Measurements from ENCODE around the gene BDH1. TPM values are rescaled to one million over a fixed set of nuclear protein-coding genes. Genes with fewer than 3 reads are reported as not detected.

Gene BDH1
- total RNA-seq, 5 donors from 2014 or later (not counting 1 experiment from before 2014, with no cell fraction given): 31.1 to 74.7 (median 68.9) TPM

GRCh38 chr3:197525706-197526105 is 30.1 kb downstream of the BDH1 start:
- H3K36me3 Mint-ChIP-seq: peaks cover 51% of the 10 kb centered on the region
- Histone ChIP-seq H3K4me3 (ENCODE audit: control insufficient read depth in 1 of 2, extremely low read depth in 1 of 2, low read length in 1 of 2) (no peak overlapping the region), H3K36me3 (ENCODE audit: control insufficient read depth in 2 of 2, extremely low read depth in 1 of 2, insufficient read depth in 1 of 2, low read length in 1 of 2) (peaks cover 2 to 41% of the 10 kb centered on the region in 2 donors), H3K4me1 (ENCODE audit: control insufficient read depth in 1 of 2, extremely low read depth in 1 of 2, insufficient read depth in 2 of 2, low read length in 2 of 2) (no peaks in the 10 kb centered on the region), H3K27ac (ENCODE audit: low read length) (no peak overlapping the region), H3K9me3 (no peaks in the 10 kb centered on the region), H3K27me3 (replicated peaks in 1 of 2; ENCODE audit: control insufficient read depth in 2 of 2, extremely low read depth in 1 of 2, insufficient read depth in 2 of 2, low read length in 1 of 2) (no peaks in the 10 kb centered on the region)
- no peak overlapping the region for H3K4me3 Mint-ChIP-seq
- ATAC-seq (replicated peaks in 1 of 4): no peak
- 97% methylated on average over 3 of the region's 5 CpGs for WGBS (ENCODE audit: insufficient coverage)
- no peaks in the 10 kb centered on the region for H3K9me3 Mint-ChIP-seq
- POLR2A ChIA-PET: interaction anchor here in 1 of 2 donors (1.0 kb wide), 1 partner anchor 269 kb away, joined by 3 read pairs; no protein-coding TSS in a partner anchor
- no peak for DNase-seq
- no peaks in the 10 kb centered on the region for H3K4me1 Mint-ChIP-seq
- H3K27ac Mint-ChIP-seq: no peak overlapping the region
- no peaks in the 10 kb centered on the region for H3K27me3 Mint-ChIP-seq
- CTCF ChIA-PET: no interaction called here

- ATAC-seq (replicated peaks in 1 of 4) (no peak), DNase-seq (no peak)
- H3K36me3 ChIP-seq (ENCODE audit: control insufficient read depth in 2 of 2, extremely low read depth in 1 of 2, insufficient read depth in 1 of 2, low read length in 1 of 2): peaks cover 2 to 38% of the 10 kb centered on the region in 2 donors
- WGBS (ENCODE audit: insufficient coverage): 83% methylated on average over 6 of the region's 8 CpGs
- CTCF ChIA-PET: no interaction called here
- Mint-ChIP-seq H3K36me3 (peaks cover 49% of the 10 kb centered on the region), H3K27me3 (no peaks in the 10 kb centered on the region), H3K27ac (no peak overlapping the region), H3K4me3 (no peak overlapping the region), H3K4me1 (peaks cover under 1 to 2% (median 1%) of the 10 kb centered on the region in 3 donors), H3K9me3 (no peaks in the 10 kb centered on the region)
- POLR2A ChIA-PET: no interaction called here
- no peaks in the 10 kb centered on the region for H3K9me3 ChIP-seq
- H3K27ac ChIP-seq (ENCODE audit: low read length): no peak overlapping the region
- H3K4me3 ChIP-seq (ENCODE audit: control insufficient read depth in 1 of 2, extremely low read depth in 1 of 2, low read length in 1 of 2): no peak overlapping the region
- H3K4me1 ChIP-seq (ENCODE audit: control insufficient read depth in 1 of 2, extremely low read depth in 1 of 2, insufficient read depth in 2 of 2, low read length in 2 of 2): peaks cover 0 to 1% of the 10 kb centered on the region in 2 experiments
- no peaks in the 10 kb centered on the region for H3K27me3 ChIP-seq (replicated peaks in 1 of 2; ENCODE audit: control insufficient read depth in 2 of 2, extremely low read depth in 1 of 2, insufficient read depth in 2 of 2, low read length in 1 of 2)
Observed at GRCh38 chr3:197524128-197524527, 31.6 kb downstream of the BDH1 start.

GRCh38 chr3:197523526-197523925 is 32.2 kb downstream of the BDH1 start:
- DNase-seq (no peak), ATAC-seq (replicated peaks in 1 of 4) (no peak)
- no peaks in the 10 kb centered on the region for H3K27me3 Mint-ChIP-seq
- 97% methylated on average over 14 of the region's 14 CpGs for WGBS (ENCODE audit: insufficient coverage)
- POLR2A ChIA-PET: no interaction called here
- no peaks in the 10 kb centered on the region for H3K9me3 ChIP-seq
- no peak overlapping the region for H3K4me3 Mint-ChIP-seq
- no peaks in the 10 kb centered on the region for H3K27me3 ChIP-seq (replicated peaks in 1 of 2; ENCODE audit: control insufficient read depth in 2 of 2, extremely low read depth in 1 of 2, insufficient read depth in 2 of 2, low read length in 1 of 2)
- no peak overlapping the region for H3K27ac Mint-ChIP-seq
- peaks cover 0 to 5% of the 10 kb centered on the region in 2 experiments for H3K4me1 ChIP-seq (ENCODE audit: control insufficient read depth in 1 of 2, extremely low read depth in 1 of 2, insufficient read depth in 2 of 2, low read length in 2 of 2)
- H3K36me3 ChIP-seq (ENCODE audit: control insufficient read depth in 2 of 2, extremely low read depth in 1 of 2, insufficient read depth in 1 of 2, low read length in 1 of 2): peaks cover 2 to 38% of the 10 kb centered on the region in 2 donors
- H3K4me1 Mint-ChIP-seq: peaks cover 3 to 5% (median 4%) of the 10 kb centered on the region in 3 donors
- H3K9me3 Mint-ChIP-seq: no peaks in the 10 kb centered on the region
- CTCF ChIA-PET: no interaction called here
- H3K4me3 ChIP-seq (ENCODE audit: control insufficient read depth in 1 of 2, extremely low read depth in 1 of 2, low read length in 1 of 2): no peak overlapping the region
- H3K27ac ChIP-seq (ENCODE audit: low read length): no peak overlapping the region
- peaks cover 49% of the 10 kb centered on the region for H3K36me3 Mint-ChIP-seq

GRCh38 chr3:197522881-197523441 is 32.8 kb downstream of the BDH1 start:
- no peak overlapping the region for H3K27ac ChIP-seq (ENCODE audit: low read length)
- H3K27me3 ChIP-seq (replicated peaks in 1 of 2; ENCODE audit: control insufficient read depth in 2 of 2, extremely low read depth in 1 of 2, insufficient read depth in 2 of 2, low read length in 1 of 2): no peaks in the 10 kb centered on the region
- CTCF ChIA-PET: no interaction called here
- no peaks in the 10 kb centered on the region for H3K9me3 ChIP-seq
- Mint-ChIP-seq H3K9me3 (no peaks in the 10 kb centered on the region), H3K27me3 (no peaks in the 10 kb centered on the region), H3K36me3 (peaks cover 44% of the 10 kb centered on the region), H3K4me1 (peaks cover 3 to 5% (median 4%) of the 10 kb centered on the region in 3 donors), H3K4me3 (no peak overlapping the region), H3K27ac (no peak overlapping the region)
- 100% methylated on average over 3 of the region's 5 CpGs for WGBS (ENCODE audit: insufficient coverage)
- ATAC-seq (replicated peaks in 1 of 4) (no peak), DNase-seq (no peak)
- POLR2A ChIA-PET: interaction anchor here in 1 of 2 donors (0.6 kb wide), 1 partner anchor 256 kb away, joined by 5 read pairs; no protein-coding TSS in a partner anchor
- H3K4me3 ChIP-seq (ENCODE audit: control insufficient read depth in 1 of 2, extremely low read depth in 1 of 2, low read length in 1 of 2): no peak overlapping the region
- H3K36me3 ChIP-seq (ENCODE audit: control insufficient read depth in 2 of 2, extremely low read depth in 1 of 2, insufficient read depth in 1 of 2, low read length in 1 of 2): peaks cover 2 to 32% of the 10 kb centered on the region in 2 donors
- peaks cover 0 to 5% of the 10 kb centered on the region in 2 experiments for H3K4me1 ChIP-seq (ENCODE audit: control insufficient read depth in 1 of 2, extremely low read depth in 1 of 2, insufficient read depth in 2 of 2, low read length in 2 of 2)

- peaks cover 37% of the 10 kb centered on the region for H3K36me3 Mint-ChIP-seq
- Histone ChIP-seq H3K36me3 (ENCODE audit: control insufficient read depth in 2 of 2, extremely low read depth in 1 of 2, insufficient read depth in 1 of 2, low read length in 1 of 2) (peaks cover 2 to 26% of the 10 kb centered on the region in 2 donors), H3K4me1 (ENCODE audit: control insufficient read depth in 1 of 2, extremely low read depth in 1 of 2, insufficient read depth in 2 of 2, low read length in 2 of 2) (peaks cover 0 to 6% of the 10 kb centered on the region in 2 experiments), H3K27ac (ENCODE audit: low read length) (no peak overlapping the region), H3K9me3 (no peaks in the 10 kb centered on the region), H3K4me3 (ENCODE audit: control insufficient read depth in 1 of 2, extremely low read depth in 1 of 2, low read length in 1 of 2) (no peak overlapping the region), H3K27me3 (replicated peaks in 1 of 2; ENCODE audit: control insufficient read depth in 2 of 2, extremely low read depth in 1 of 2, insufficient read depth in 2 of 2, low read length in 1 of 2) (no peaks in the 10 kb centered on the region)
- WGBS (ENCODE audit: insufficient coverage): 92% methylated on average over 3 of the region's 13 CpGs
- no peaks in the 10 kb centered on the region for H3K27me3 Mint-ChIP-seq
- CTCF ChIA-PET: no interaction called here
- no peak overlapping the region for H3K4me3 Mint-ChIP-seq
- ATAC-seq (replicated peaks in 1 of 4) (no peak), DNase-seq (no peak)
- peaks cover 3 to 5% (median 4%) of the 10 kb centered on the region in 3 donors for H3K4me1 Mint-ChIP-seq
- H3K27ac Mint-ChIP-seq: peak overlapping the region in 1 of 2 donors; percentile 16
- no peaks in the 10 kb centered on the region for H3K9me3 Mint-ChIP-seq
- POLR2A ChIA-PET: no interaction called here
Observed at GRCh38 chr3:197522183-197522715, 33.5 kb downstream of the BDH1 start.

- H3K4me3 ChIP-seq (ENCODE audit: control insufficient read depth in 1 of 2, extremely low read depth in 1 of 2, low read length in 1 of 2): no peak overlapping the region
- ChIA-PET CTCF (interaction anchor here in 1 of 2 donors (0.9 kb wide), 1 partner anchor 10 kb away, joined by 3 read pairs; no protein-coding TSS in a partner anchor), POLR2A (no interaction called here)
- DNase-seq (no peak), ATAC-seq (replicated peaks in 1 of 4) (no peak)
- H3K9me3 ChIP-seq: no peaks in the 10 kb centered on the region
- H3K27ac ChIP-seq (ENCODE audit: low read length): no peak overlapping the region
- H3K4me3 Mint-ChIP-seq: no peak overlapping the region
- no peaks in the 10 kb centered on the region for H3K27me3 Mint-ChIP-seq
- 95% methylated on average over 17 of the region's 18 CpGs for WGBS (ENCODE audit: insufficient coverage)
- peaks cover 0 to 13% of the 10 kb centered on the region in 2 experiments for H3K4me1 ChIP-seq (ENCODE audit: control insufficient read depth in 1 of 2, extremely low read depth in 1 of 2, insufficient read depth in 2 of 2, low read length in 2 of 2)
- peaks cover 2 to 19% of the 10 kb centered on the region in 2 donors for H3K36me3 ChIP-seq (ENCODE audit: control insufficient read depth in 2 of 2, extremely low read depth in 1 of 2, insufficient read depth in 1 of 2, low read length in 1 of 2)
- H3K27ac Mint-ChIP-seq: peak overlapping the region; percentile 16 to 78
- H3K36me3 Mint-ChIP-seq: peaks cover 32% of the 10 kb centered on the region
- H3K4me1 Mint-ChIP-seq: peaks cover 7 to 10% (median 9%) of the 10 kb centered on the region in 3 donors
- no peaks in the 10 kb centered on the region for H3K27me3 ChIP-seq (replicated peaks in 1 of 2; ENCODE audit: control insufficient read depth in 2 of 2, extremely low read depth in 1 of 2, insufficient read depth in 2 of 2, low read length in 1 of 2)
- no peaks in the 10 kb centered on the region for H3K9me3 Mint-ChIP-seq
Observed at GRCh38 chr3:197521277-197522182, 34.2 kb downstream of the BDH1 start.
